OCI-LY3 (cell line): ENCODE results near the gene CYP2A7.
"Not testable (repeated sequence)": the region's sequence is repeated elsewhere in the genome, so short reads cannot be mapped to it uniquely, and the experiment has no call there.

Experiments
- CTCF ChIP-seq: fragments of 200-600, 300-600 bp; sonication (generic); IDR thresholded peaks from 2 replicates; pipeline ENCODE4 v1.5.1; 2014; ENCODE audit warnings: antibody characterized with exemption, low read length, low read depth
- EZH2phosphoT487 ChIP-seq: fragments of 200-600 bp; shearing (Covaris generic); IDR thresholded peaks from 2 replicates; pipeline ENCODE4 v1.6.1; 2018; ENCODE audit warnings: antibody characterized with exemption, mixed run types, low read depth

GRCh38 chr19:40838477-40838876 lies 43.6 kb downstream of the CYP2A7 start:
- not testable (repeated sequence) for TF ChIP-seq CTCF, EZH2phosphoT487
